Heart right ventricle (tissue), 16 donors: ENCODE data around the gene DHX36. TPM values are rescaled to one million over a fixed set of nuclear protein-coding genes. Genes with fewer than 3 reads are reported as not detected.

Experiments used
- ATAC-seq, 8 donors: fragments of 200-7000 bp; cut with Tn5 transposase; one replicate each; pipeline ENCODE4 v1.9.1; 2020; ENCODE audit warnings: mild to moderate bottlenecking in 8 of 8, moderate library complexity in 8 of 8, moderate number of reproducible peaks in 1 of 8
- DNase-seq, 2 donors: peaks; one replicate each; pipeline ENCODE4 v3.0.0-alpha.2; 2020
- H3K27ac ChIP-seq, 10 donors: fragments of 200-600 bp; sonication (generic) in 2 of 10; one replicate each; pipeline versions ENCODE4 v1.5.0 to v1.8.0; 2020 to 2022; ENCODE audit warnings: mild to moderate bottlenecking in 3 of 10
- H3K27me3 ChIP-seq, 7 donors: fragments of 200-600 bp; one replicate each; pipeline ENCODE4 v1.8.0; 2021 to 2022; ENCODE audit warnings: mild to moderate bottlenecking in 2 of 7
- H3K36me3 ChIP-seq, 9 donors: fragments of 200-600 bp; sonication (generic) in 1 of 9; one replicate each; pipeline versions ENCODE4 v1.5.0 to v1.8.0; 2020 to 2022; ENCODE audit warnings: mild to moderate bottlenecking in 2 of 9
- H3K4me1 ChIP-seq, 9 donors: fragments of 200-600 bp; sonication (generic) in 1 of 9; one replicate each; pipeline versions ENCODE4 v1.5.0 to v1.8.0; 2020 to 2022; ENCODE audit warnings: mild to moderate bottlenecking in 4 of 9
- H3K4me3 ChIP-seq, 10 donors: fragments of 200-600 bp; sonication (generic) in 2 of 10; one replicate each; pipeline versions ENCODE4 v1.5.0 to v1.8.0; 2020 to 2022; ENCODE audit warnings: mild to moderate bottlenecking in 7 of 10, moderate library complexity in 2 of 10
- H3K9me3 ChIP-seq, 11 donors: fragments of 200-600 bp in 10 of 11; sonication (generic) in 2 of 11; one replicate each; pipeline versions ENCODE4 v1.5.0 to v1.8.0; 2013 to 2022; ENCODE audit warnings: mild to moderate bottlenecking in 2 of 11, control low read depth in 1 of 11, moderate library complexity in 1 of 11
- WGBS, 2 donors: extraction: QIAGEN DNeasy Blood & Tissue Kit; methylation state at CpG; one replicate each; pipeline ENCODE4 v1.1.7; 2013; ENCODE audit warnings: inconsistent platforms in 1 of 2; 5-methylcytosine and 5-hydroxymethylcytosine counted together
- intact Hi-C, 10 donors: fragments of 100-400 bp; cut with DNase I; formaldehyde crosslinking; loops; one replicate each; pipeline versions ENCODE4 v1.11.1 to v1.14.2; 2022
- polyA plus RNA-seq, 2 donors: library from polyadenylated mRNA; stranded (reverse); fragments of 200-250 nt; gene quantifications; one replicate each; pipeline ENCODE4 v1.2.3, GENCODE V29; 2013
- total RNA-seq, 10 donors: library from RNA; stranded (reverse); fragmentation: NEBNext Ultra II Directional in 3 of 10; extraction: Animal tissue kit (Norgen Biotek cat#: 25700) in 3 of 10; gene quantifications; one replicate each; pipeline versions ENCODE4 v1.2.1 to v1.2.4, GENCODE V29; 2021 to 2023
- TF ChIP-seq, protein P1 (sequence below), 9 donors: fragments of 200-600 bp; sonication (generic) in 2 of 9; IDR thresholded peaks; one replicate each; pipeline versions ENCODE4 v1.5.0 to v1.8.0; 2021 to 2022; ENCODE audit warnings: antibody characterized with exemption in 9 of 9, mild to moderate bottlenecking in 5 of 9, moderate library complexity in 1 of 9
- donor health status: Arrhythmogenic right ventricular cardiomyopathy.
- donor health status: ischemic (EF 13 %, LVEDD 7.1; RV severe dilation, severe dysfunction).
- donor health status: healthy with polysubstance abuse.
- donor health status: DM: no; HTN: yes; CAD: no.
- donor health status: DM: no; HTN: no; CAD: no.
- donor health status: ischemic (EF 25% LVEDD 6.9; RV normal size, moderate dysfunction).
- donor health status: ischemic (EF 25% LVEDD 5.7; RV mildly dilated, moderate dysfunction).
- donor health status: healthy.
- donor health status: DM: yes; HTN: yes; CAD: no.
- donor health status: Ischemic cardiomyopathy.
- donor health status: ischemic (EF 35%, LVEDD 5.7; RV mildly dilated, moderate dysfunction).
- donor health status: nonischemic (EF 11% LVEDD 7.7; RV severe dilation, severe dysfunction).
- donor health status: DM: yes; HTN: yes; CAD: no.
- donor health status: PGD.
- donor health status: ischemic (EF 29% LVEDD 5.4; RV normal size, mild dysfunction).
- donor health status: nonischemic (EF 23%, LVEDD 6.1; RV moderate dilation, normal function).

DHX36 gene
- total and polyA plus RNA-seq, 12 donors, result 22.3 to 51.2 (median 39.4) TPM

DNA sequence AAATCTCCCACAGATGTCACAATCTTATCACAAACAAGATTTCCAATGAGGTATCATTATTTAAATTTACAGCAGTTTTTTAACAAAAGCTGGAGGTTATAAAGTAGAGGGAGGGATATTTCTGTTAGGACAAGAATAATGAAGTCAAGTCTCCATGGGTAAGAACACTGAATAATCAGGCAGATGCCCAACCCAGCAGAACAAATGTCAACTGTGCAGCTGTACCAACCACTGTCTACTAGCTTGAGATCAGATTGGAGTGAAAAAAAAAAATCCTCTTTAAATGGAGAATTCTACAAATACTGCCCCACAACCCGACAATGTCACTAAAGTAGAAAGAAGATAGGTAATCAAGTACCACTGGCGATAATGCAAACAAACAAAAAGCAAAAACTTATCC is 30.3 kb downstream of the DHX36 start:
- H3K9me3 ChIP-seq, result no peaks in the 10 kb centered on the region
- peaks cover 0 to 100% (median 61%) of the 10 kb centered on the region in 9 donors for H3K36me3 ChIP-seq
- 98 to 99% methylated on average over 2 of the region's 2 CpGs for WGBS, 2 donors
- TF ChIP-seq, protein P1, sequence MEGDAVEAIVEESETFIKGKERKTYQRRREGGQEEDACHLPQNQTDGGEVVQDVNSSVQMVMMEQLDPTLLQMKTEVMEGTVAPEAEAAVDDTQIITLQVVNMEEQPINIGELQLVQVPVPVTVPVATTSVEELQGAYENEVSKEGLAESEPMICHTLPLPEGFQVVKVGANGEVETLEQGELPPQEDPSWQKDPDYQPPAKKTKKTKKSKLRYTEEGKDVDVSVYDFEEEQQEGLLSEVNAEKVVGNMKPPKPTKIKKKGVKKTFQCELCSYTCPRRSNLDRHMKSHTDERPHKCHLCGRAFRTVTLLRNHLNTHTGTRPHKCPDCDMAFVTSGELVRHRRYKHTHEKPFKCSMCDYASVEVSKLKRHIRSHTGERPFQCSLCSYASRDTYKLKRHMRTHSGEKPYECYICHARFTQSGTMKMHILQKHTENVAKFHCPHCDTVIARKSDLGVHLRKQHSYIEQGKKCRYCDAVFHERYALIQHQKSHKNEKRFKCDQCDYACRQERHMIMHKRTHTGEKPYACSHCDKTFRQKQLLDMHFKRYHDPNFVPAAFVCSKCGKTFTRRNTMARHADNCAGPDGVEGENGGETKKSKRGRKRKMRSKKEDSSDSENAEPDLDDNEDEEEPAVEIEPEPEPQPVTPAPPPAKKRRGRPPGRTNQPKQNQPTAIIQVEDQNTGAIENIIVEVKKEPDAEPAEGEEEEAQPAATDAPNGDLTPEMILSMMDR (IDR thresholded peaks at IDR 0.05), result no peak
- ATAC-seq, result no peak
- no peak overlapping the region for H3K27ac ChIP-seq
- intact Hi-C loops, result no loop called here
- no peak overlapping the region for H3K4me3 ChIP-seq
- no peak for DNase-seq
- no peaks in the 10 kb centered on the region for H3K27me3 ChIP-seq
- H3K4me1 ChIP-seq, result peaks cover 0 to 7% (median 0%) of the 10 kb centered on the region in 9 donors

DNA sequence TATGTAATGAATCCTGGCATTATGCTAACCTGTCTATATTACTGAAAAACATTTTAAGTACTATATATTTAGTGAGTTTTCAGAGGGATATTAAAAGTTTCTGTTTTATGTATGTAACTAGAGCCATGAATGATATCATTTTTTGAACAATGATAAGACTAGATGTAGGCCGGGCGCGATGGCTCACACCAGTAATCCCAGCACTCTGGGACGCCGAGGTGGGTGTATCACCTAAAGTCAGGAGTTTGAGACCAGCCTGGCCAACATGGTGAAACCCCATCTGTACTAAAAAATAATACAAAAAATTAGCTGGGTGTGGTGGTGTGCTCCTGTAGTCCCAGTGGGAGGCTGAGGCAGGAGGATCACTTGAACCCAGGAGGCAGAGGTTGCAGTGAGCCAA is 34.1 kb downstream of the DHX36 start:
- Histone ChIP-seq H3K27ac (no peak overlapping the region), H3K27me3 (no peaks in the 10 kb centered on the region), H3K4me1 (no peaks in the 10 kb centered on the region), H3K36me3 (peaks cover 0 to 100% (median 68%) of the 10 kb centered on the region in 9 donors), H3K9me3 (no peaks in the 10 kb centered on the region), H3K4me3 (no peak overlapping the region)
- 94 to 98% methylated on average over 5 of the region's 5 CpGs for WGBS, 2 donors
- intact Hi-C loops, result no loop called here
- TF ChIP-seq, protein P1 (IDR thresholded peaks at IDR 0.05), result no peak
- ATAC-seq, result no peak
- DNase-seq, result no peak

DNA sequence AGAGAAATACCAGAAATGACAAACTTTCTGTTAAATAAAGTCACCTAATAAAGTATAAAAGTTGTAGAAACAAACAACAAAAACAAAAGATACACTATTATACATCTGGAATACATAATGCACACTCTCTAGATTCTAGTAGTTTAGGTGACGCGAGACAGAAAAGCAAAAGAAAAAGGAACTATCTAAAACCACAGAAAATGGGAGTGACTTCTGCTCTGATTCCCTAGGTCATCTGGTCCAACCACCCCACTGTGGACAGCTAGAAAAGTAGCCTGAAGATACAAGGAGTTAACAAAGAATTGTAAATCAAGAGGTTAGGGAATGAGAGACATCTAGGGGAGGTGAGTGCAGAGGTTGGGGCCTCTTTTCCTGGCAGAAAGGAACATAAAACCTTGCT is 39.1 kb downstream of the DHX36 start:
- Histone ChIP-seq H3K9me3 (no peaks in the 10 kb centered on the region), H3K4me3 (no peak overlapping the region), H3K36me3 (peaks cover 0 to 100% (median 49%) of the 10 kb centered on the region in 9 donors), H3K4me1 (no peaks in the 10 kb centered on the region), H3K27ac (no peak overlapping the region), H3K27me3 (no peaks in the 10 kb centered on the region)
- 90 to 95% methylated on average over 2 of the region's 2 CpGs for WGBS, 2 donors
- intact Hi-C loops, result no loop called here
- TF ChIP-seq, protein P1 (IDR thresholded peaks at IDR 0.05), result no peak
- DNase-seq (no peak), ATAC-seq (no peak)

DNA sequence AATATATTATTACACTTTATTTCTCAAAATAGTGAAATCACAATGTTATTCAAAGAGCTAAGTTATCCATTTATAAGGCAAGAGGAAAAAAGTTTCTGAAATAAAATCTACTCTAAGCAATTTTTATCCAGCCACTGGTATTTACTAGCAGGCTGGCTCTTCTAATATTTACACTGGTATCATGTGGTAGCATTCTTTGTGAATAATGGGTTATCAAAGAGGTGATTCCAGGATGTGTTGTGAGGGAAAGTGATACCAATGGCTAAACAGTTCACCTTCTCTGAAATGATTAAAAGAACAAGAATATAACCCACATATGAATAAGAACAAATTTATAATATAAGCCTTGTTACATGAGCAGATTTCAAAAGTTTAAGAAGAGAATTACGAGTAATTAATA is 44.1 kb downstream of the DHX36 start:
- no peak for ATAC-seq
- peaks cover 0 to 21% (median 9%) of the 10 kb centered on the region in 9 donors for H3K4me1 ChIP-seq
- 93 to 99% methylated on average over 1 of the region's 1 CpG for WGBS, 2 donors
- no peaks in the 10 kb centered on the region for H3K27me3 ChIP-seq
- TF ChIP-seq, protein P1 (IDR thresholded peaks at IDR 0.05), result no peak
- H3K4me3 ChIP-seq, result no peak overlapping the region
- H3K9me3 ChIP-seq, result no peaks in the 10 kb centered on the region
- DNase-seq, result no peak
- peaks cover 0 to 100% (median 46%) of the 10 kb centered on the region in 9 donors for H3K36me3 ChIP-seq
- intact Hi-C loops, result no loop called here
- H3K27ac ChIP-seq, result no peak overlapping the region
